CD4-positive, alpha-beta T cell treated with Interleukin-4 for 1 hour (primary cell): Measurements from ENCODE around the gene EIF4A3.
"Not testable (repeated sequence)": the region's sequence is repeated elsewhere in the genome, so short reads cannot be mapped to it uniquely, and the experiment has no call there.

ENCODE experiments used
- DNase-seq, 2 donors: peaks; one replicate each; pipeline ENCODE4 v3.0.0-alpha.2; 2020 to 2022

EIF4A3 gene

GRCh38 chr17:80099291-80100034 is 47.5 kb downstream of the EIF4A3 start:
- DNase-seq: no peak

GRCh38 chr17:80097844-80098691 is 48.9 kb downstream of the EIF4A3 start:
- no peak for DNase-seq

DNA sequence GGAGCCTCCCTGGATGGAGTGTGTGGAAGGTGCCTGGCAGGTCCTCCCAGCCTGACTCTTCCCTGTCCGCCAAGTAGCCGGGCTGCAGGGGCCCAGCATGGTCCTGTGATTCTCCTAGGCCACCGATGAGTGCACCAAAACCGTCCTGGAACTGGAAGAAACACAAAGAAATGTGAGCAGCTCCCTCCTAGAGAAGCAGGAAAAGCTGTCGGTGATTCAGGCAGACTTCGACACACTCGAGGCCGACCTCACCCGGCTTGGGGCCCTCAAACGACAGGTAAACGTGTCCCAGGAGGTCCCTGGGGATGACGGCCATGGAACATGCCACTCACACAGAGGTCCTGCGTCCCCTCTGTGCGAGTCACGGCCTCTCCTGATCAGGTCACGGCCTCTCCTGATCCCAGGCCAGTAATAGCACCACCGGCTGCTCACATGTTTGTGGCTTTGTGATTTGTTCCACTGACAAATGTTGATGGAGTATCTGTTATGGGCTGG is 49.8 kb downstream of the EIF4A3 start:
- DNase-seq: no peak

DNA sequence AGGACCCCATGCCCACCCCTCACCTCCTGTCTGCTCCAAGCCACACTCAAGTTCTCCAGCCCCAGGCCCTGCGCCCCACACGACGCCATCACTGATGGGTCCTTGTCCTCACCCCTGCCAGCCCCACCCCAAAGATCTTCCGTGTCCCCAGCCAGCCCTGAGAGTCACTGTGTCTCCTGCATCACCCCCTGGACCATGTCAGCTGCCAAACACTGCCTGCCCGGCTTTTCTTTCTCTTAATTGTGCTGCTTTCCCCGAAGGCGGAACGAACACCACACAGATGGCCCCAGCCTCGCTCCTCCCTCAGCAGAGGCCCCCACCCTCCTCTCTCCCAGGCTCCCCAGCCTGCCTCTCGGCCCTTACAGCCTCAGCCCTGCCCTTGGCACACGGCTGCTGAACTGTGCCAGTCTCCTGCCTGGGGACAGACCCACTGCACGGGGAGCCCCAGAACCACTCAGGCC is 50.3 kb downstream of the EIF4A3 start:
- DNase-seq: no peak

DNA sequence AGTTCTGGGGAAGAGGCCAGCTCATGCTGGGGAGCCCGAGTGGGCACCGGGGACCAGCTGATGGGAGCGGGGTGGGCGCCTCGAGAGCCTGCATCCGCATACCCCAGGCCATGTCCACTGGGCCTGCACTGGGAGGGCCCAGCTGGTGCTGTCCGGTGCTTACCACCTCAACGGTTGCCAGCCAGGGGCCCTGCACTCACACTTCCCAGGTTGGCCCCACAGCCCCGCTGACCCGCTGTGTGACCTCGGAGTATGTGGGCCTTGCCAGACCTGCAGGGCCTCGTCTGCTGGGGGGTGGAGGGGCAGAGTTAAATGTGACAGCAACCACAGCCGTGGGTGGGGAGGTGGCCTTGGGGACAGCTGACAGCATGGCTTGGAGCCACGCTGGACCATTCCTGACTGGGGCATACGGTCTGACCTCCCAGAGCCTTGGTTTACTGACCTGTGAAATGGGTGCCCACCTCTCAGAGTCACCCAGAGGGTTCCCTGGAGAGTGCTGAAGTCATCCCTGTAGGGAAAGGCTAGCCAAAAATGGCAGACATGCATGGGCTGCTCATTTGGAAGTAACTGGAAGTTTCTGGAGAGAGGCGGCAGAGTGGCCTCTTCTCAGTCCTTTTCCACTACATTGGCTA is 51.0 kb downstream of the EIF4A3 start:
- no peak for DNase-seq

DNA sequence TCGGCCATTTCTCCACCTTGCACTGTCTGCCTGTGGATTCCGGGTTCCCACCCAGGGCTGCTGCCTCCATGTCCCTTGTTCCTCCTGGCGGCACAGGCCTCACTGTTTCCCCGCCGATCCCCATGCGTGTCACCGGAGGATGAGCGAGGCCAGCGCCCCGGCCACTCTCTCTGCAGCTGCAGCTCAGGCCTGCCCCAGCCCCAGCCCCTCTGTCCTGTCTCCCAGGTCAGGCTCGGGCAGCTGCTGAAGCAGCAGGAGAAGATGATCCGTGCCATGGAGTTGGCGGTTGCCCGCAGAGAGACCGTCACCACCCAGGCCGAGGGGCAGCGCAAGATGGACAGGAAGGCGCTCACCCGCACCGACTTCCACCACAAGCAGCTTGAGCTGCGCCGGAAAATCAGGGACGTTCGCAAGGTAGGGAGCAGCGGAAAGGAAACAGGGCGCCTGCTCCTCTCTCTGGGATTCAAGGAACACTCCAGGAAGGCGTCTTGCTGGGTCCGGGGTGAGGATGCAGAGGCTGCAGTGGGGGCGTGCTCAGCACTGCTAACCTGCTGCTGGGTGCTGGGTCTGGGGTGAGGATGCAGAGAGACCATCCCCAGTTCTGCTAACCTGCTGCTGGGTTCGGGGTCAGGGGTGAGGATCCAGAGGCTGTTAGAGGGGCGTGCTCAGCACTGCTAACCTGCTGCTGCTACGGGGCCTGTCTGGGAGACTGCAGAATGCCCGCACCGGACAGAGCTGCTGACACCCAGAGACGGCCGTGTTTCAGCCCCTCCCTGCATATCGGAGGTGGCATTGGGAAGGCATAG is 51.7 kb downstream of the EIF4A3 start:
- no peak for DNase-seq

- DNase-seq: peak in 1 of 2 donors; percentile 51
Measured at GRCh38 chr17:80092959-80093358, 54.0 kb downstream of the EIF4A3 start.

DNA sequence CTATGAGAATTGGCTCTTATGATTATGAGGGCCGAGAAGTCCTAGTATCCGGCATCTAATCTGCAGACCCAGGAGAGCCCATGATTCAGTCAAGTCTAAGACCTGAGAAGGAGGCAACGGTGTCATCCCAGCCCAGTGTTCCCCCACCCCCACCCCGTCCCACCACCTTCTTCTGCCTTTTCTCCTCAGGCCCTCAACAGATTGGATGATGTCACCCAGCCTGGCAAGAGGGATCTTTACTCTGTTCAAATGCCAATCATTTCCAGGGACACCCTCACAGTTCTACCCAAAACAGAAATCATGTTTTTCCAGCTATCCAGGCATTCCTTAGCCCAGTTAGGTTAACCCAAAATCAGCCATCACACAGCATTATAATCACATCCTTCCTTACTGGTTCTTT is 55.6 kb downstream of the EIF4A3 start:
- no peak for DNase-seq

DNA sequence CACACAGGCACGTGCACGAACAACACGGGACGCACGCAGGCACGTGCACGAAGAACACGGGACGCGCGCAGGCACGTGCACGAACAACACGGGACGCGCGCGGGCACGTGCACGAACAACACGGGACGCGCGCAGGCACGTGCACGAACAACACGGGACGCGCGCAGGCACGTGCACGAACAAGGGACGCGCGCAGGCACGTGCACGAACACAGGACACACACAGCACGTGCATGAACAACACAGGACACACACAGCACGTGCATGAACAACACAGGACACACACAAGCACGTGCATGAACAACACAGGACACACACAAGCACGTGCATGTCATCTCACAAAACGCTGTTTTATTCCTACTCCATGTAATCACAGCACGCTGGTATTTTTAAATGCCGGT is 56.8 kb downstream of the EIF4A3 start:
- DNase-seq: not testable (repeated sequence)

DNA sequence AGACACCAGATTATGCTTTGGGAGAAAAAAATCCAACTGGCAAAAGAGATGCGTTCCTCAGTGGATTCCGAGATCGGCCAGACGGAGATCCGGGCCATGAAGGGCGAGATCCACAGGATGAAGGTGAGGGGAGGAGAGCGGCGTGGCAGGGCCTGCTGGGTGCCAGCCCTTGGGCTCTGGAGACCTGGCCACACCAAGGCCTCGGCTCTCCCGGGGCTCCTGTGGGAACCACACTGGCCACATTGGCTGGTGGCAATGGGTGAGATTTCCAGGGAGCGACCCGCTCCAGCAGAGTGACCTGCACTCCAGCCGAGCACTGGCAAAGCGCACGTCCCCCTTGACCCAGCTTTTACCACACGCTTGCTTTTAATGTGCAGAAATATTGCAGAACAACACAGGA is 57.2 kb downstream of the EIF4A3 start:
- no peak for DNase-seq

DNA sequence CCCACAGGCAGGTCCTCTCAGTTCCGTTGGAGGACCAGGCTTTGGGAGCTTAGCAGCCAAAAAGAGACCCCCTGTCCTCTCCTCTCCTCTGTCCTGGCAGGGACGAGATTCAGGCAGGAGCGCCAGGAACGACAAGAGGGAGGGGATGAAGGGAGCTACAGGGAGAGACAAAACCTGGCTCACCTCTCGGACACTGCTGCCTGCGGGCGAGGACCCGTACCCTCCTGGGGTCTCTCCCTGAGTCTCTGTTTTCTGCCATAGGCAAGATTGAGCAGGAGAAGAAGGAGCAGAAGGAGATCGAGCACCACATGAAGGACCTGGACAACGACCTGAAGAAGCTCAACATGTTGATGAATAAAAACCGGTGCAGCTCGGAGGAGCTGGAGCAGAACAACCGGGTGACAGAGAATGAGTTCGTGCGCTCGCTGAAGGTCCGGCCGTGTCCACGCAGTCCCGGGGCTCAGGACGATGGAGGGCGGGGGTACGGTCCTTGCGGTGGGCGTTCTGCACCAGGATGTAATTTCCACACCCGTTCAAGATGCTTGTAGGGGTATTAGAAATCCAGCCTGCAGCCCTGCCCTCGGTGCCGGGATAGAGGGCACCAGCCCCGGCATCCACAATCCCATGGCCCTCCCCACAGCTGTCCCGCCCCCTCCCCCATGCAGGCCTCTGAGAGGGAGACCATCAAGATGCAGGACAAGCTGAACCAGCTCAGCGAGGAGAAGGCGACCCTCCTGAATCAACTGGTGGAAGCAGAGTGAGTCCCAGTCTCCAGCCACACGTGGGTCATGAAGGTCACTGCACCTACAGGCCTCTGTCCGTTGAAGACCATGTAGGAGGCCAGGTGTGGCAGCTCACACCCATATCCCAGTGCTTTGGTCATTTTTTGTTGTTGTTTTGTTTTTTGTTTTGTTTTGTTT is 59.3 kb downstream of the EIF4A3 start:
- DNase-seq: no peak

DNA sequence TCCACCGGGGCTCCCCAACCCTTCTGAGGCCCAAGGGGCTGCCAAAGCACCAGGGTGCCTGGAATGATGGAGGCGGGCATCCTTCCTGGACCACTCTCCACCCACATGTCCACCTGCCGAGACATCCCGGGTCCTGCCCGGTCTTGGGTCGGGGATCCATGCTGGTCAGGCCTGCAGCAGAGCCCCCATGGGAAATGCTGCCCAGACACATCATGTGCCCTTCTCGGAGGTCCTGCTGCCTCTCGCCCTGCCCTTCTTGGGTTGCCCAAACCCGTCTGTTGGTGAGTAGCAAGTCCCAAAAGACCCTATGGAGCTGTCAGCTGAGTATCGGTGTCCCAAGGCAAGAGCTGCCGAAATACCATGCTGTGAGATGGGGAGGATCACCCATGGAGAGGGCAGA is 60.3 kb downstream of the EIF4A3 start:
- no peak for DNase-seq

DNA sequence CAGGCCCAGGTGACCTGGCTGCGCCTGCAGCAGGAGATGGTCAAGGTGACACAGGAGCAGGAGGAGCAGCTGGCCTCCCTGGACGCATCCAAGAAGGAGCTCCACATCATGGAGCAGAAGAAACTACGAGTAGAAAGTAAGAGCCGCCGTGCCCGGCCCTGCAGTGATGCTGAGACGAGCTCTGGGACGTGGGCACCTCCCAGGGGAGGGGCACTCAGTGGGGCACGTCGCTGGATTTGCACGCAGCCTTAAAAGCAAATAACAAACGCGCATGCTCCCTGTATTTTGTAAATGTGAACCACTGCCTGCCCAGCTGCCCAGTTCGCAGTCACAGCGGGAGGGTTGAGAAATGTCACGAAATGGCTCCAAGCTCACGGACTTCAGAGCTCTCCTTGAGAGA is 60.8 kb downstream of the EIF4A3 start:
- DNase-seq: no peak

- DNase-seq: no peak
Measured at GRCh38 chr17:80084773-80085172, 62.2 kb downstream of the EIF4A3 start.
